Effector CD8-positive, alpha-beta T cell (primary cell): Measurements from ENCODE around the gene METRNL.
"Not testable (repeated sequence)": the region's sequence is repeated elsewhere in the genome, so short reads cannot be mapped to it uniquely, and the experiment has no call there.

Source experiments
- DNase-seq: peaks from one replicate; lab custom pipeline; 2025; lab: John Stamatoyannopoulos, UW

METRNL gene

GRCh38 chr17:83052241-83052564 lies 27.2 kb upstream of the METRNL start:
- DNase-seq = no peak

GRCh38 chr17:83053021-83053681 lies 26.3 kb upstream of the METRNL start:
- no peak for DNase-seq

- DNase-seq = no peak
Observed at GRCh38 chr17:83053739-83054451, 25.5 kb upstream of the METRNL start.

- DNase-seq = no peak
Observed at GRCh38 chr17:83054518-83055125, 24.8 kb upstream of the METRNL start.

GRCh38 chr17:83055176-83055575 lies 24.2 kb upstream of the METRNL start:
- not testable (repeated sequence) for DNase-seq

GRCh38 chr17:83055911-83056582 lies 23.4 kb upstream of the METRNL start:
- DNase-seq = no peak

- DNase-seq = no peak
Observed at GRCh38 chr17:83056583-83057396, 22.6 kb upstream of the METRNL start.

GRCh38 chr17:83057397-83057761 lies 22.0 kb upstream of the METRNL start:
- DNase-seq = no peak

GRCh38 chr17:83057793-83058265 lies 21.6 kb upstream of the METRNL start:
- no peak for DNase-seq

GRCh38 chr17:83058266-83058798 lies 21.1 kb upstream of the METRNL start:
- DNase-seq = no peak

GRCh38 chr17:83061586-83061985 lies 17.8 kb upstream of the METRNL start:
- DNase-seq = no peak

GRCh38 chr17:83062011-83062817 lies 17.2 kb upstream of the METRNL start:
- DNase-seq = no peak

- no peak for DNase-seq
Observed at GRCh38 chr17:83062818-83063671, 16.4 kb upstream of the METRNL start.

GRCh38 chr17:83064021-83064731 lies 15.2 kb upstream of the METRNL start:
- DNase-seq = no peak

GRCh38 chr17:83064732-83065659 lies 14.4 kb upstream of the METRNL start:
- no peak for DNase-seq

GRCh38 chr17:83065660-83066542 lies 13.5 kb upstream of the METRNL start:
- no peak for DNase-seq

- DNase-seq = not testable (repeated sequence)
Observed at GRCh38 chr17:83066543-83066890, 12.9 kb upstream of the METRNL start.
